C4-2B (cell line): ENCODE measurements around the gene CLOCK.

ENCODE experiments used
- ZFX ChIP-seq: fragments of 450-650 bp; IDR thresholded peaks from 2 replicates; pipeline ENCODE4 v1.6.1; 2017
- TF ChIP-seq, protein P1 (sequence below): fragments of 450-650 bp; conservative IDR thresholded peaks from 2 replicates; pipeline ENCODE4 v1.5.1; 2017; ENCODE audit warnings: mild to moderate bottlenecking

DNA sequence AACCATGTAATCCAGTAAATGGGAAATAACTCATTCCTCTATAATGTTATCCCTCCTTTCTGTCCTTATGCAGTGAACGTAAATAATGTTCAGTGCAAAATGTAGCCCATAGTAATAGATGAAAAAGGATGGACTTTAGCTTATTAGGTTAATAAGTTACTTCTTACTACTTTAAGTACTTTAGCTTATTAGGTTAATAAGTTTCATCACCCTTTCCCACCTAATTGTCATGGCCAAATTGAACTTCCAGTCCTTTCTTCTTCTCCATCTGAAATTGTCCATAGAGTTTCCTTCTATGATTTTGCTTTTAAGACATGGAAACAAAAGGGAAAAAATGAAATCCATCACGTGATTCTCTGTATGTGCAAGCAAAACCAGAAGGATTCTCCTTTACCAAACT is 166.1 kb downstream of the CLOCK start:
- TF ChIP-seq, protein P1, sequence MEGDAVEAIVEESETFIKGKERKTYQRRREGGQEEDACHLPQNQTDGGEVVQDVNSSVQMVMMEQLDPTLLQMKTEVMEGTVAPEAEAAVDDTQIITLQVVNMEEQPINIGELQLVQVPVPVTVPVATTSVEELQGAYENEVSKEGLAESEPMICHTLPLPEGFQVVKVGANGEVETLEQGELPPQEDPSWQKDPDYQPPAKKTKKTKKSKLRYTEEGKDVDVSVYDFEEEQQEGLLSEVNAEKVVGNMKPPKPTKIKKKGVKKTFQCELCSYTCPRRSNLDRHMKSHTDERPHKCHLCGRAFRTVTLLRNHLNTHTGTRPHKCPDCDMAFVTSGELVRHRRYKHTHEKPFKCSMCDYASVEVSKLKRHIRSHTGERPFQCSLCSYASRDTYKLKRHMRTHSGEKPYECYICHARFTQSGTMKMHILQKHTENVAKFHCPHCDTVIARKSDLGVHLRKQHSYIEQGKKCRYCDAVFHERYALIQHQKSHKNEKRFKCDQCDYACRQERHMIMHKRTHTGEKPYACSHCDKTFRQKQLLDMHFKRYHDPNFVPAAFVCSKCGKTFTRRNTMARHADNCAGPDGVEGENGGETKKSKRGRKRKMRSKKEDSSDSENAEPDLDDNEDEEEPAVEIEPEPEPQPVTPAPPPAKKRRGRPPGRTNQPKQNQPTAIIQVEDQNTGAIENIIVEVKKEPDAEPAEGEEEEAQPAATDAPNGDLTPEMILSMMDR = no peak
- no peak for TF ChIP-seq ZFX
